ENCODE measurements around the gene CNTNAP2. TPM values are rescaled to one million over a fixed set of nuclear protein-coding genes. Genes with fewer than 3 reads are reported as not detected.

CNTNAP2 gene
- total RNA-seq, 2 experiments from 2014 or later: not detected

DNA sequence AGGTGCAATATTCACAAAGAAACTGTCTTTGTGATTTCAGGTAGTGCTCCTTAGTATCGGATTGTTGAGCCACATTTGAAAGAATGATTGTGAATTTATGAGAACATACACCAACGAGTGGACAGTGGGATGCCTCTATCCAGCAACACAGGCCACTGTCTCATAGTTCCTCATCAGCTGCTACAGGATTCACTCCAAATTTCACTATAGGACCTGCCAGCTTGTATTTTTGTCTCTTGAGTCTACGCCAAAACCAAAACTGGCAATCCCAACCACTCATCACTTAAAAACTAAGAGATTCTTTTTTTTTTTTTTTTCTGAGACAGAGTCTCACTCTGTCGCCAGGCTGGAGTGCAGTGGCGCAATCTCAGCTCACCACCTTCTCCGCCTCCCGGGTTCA lies 964.5 kb downstream of the CNTNAP2 start:
- H3K9me3 Mint-ChIP-seq: no peaks in the 10 kb centered on the region
- H3K4me3 ChIP-seq (ENCODE audit: low read length): no peak overlapping the region
- H3K27ac ChIP-seq (ENCODE audit: low read depth in 1 of 2, low read length in 2 of 2): no peak overlapping the region
- TF ChIP-seq, protein P1, sequence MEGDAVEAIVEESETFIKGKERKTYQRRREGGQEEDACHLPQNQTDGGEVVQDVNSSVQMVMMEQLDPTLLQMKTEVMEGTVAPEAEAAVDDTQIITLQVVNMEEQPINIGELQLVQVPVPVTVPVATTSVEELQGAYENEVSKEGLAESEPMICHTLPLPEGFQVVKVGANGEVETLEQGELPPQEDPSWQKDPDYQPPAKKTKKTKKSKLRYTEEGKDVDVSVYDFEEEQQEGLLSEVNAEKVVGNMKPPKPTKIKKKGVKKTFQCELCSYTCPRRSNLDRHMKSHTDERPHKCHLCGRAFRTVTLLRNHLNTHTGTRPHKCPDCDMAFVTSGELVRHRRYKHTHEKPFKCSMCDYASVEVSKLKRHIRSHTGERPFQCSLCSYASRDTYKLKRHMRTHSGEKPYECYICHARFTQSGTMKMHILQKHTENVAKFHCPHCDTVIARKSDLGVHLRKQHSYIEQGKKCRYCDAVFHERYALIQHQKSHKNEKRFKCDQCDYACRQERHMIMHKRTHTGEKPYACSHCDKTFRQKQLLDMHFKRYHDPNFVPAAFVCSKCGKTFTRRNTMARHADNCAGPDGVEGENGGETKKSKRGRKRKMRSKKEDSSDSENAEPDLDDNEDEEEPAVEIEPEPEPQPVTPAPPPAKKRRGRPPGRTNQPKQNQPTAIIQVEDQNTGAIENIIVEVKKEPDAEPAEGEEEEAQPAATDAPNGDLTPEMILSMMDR (IDR thresholded peaks at IDR 0.05): no peak
- no peak for DNase-seq
- no peaks in the 10 kb centered on the region for H3K4me1 ChIP-seq (ENCODE audit: insufficient read depth, low read length)
- no peaks in the 10 kb centered on the region for H3K27me3 ChIP-seq (ENCODE audit: control insufficient read depth in 1 of 2, insufficient read depth in 2 of 2, low read length in 2 of 2)
- H3K27me3 Mint-ChIP-seq: no peaks in the 10 kb centered on the region
- ChIA-PET POLR2A (no interaction called here), CTCF (no interaction called here)
- H3K27ac Mint-ChIP-seq: no peak overlapping the region
- intact Hi-C loops (cut with DNase I, micrococcal nuclease): no loop called here
- H3K36me3 Mint-ChIP-seq (ENCODE audit: low read depth): no peaks in the 10 kb centered on the region
- peaks cover 0 to 7% of the 10 kb centered on the region in 2 experiments for H3K9me3 ChIP-seq (ENCODE audit: control insufficient read depth in 1 of 2, insufficient read depth in 1 of 2, low read length in 2 of 2)
- ATAC-seq (ENCODE audit: poor library complexity): no peak
- H3K4me3 Mint-ChIP-seq: no peak overlapping the region
- H3K36me3 ChIP-seq (ENCODE audit: insufficient read depth, low read length): no peaks in the 10 kb centered on the region
- no peaks in the 10 kb centered on the region for H3K4me1 Mint-ChIP-seq (ENCODE audit: low read depth)

DNA sequence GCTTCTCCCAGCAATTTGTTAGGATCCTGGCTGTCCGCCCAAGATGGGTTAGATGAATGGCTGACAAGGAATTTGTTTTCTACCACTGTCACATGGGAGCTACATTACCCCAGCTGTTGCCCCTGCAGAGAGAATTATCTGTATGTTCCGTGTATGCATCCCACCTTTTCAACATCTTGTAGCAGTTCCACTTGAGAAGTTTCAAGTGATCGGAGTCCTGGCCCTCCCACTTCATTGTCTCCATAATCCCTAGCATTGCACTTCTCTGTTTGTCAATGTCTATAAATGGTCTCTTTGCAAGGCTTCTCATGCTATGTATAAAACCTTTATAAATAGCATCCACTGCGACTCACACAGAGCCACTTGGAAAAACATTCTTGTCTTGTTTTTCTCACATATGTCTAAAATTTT lies 972.5 kb downstream of the CNTNAP2 start:
- ATAC-seq (ENCODE audit: poor library complexity) (no peak), DNase-seq (no peak)
- H3K9me3 Mint-ChIP-seq: peaks cover 6% of the 10 kb centered on the region
- CTCF ChIA-PET: no interaction called here
- Histone ChIP-seq H3K4me3 (ENCODE audit: low read length) (no peak overlapping the region), H3K9me3 (ENCODE audit: control insufficient read depth in 1 of 2, insufficient read depth in 1 of 2, low read length in 2 of 2) (peaks cover 0 to 19% of the 10 kb centered on the region in 2 experiments), H3K27me3 (ENCODE audit: control insufficient read depth in 1 of 2, insufficient read depth in 2 of 2, low read length in 2 of 2) (no peaks in the 10 kb centered on the region), H3K27ac (ENCODE audit: low read depth in 1 of 2, low read length in 2 of 2) (no peak overlapping the region), H3K4me1 (ENCODE audit: insufficient read depth, low read length) (no peaks in the 10 kb centered on the region), H3K36me3 (ENCODE audit: insufficient read depth, low read length) (no peaks in the 10 kb centered on the region)
- no peak overlapping the region for H3K4me3 Mint-ChIP-seq
- H3K4me1 Mint-ChIP-seq (ENCODE audit: low read depth): no peaks in the 10 kb centered on the region
- POLR2A ChIA-PET: interaction anchor here (0.6 kb wide), 1 partner anchor 8 kb away, joined by 3 read pairs; no protein-coding TSS in a partner anchor
- TF ChIP-seq, protein P1 (IDR thresholded peaks at IDR 0.05): no peak
- H3K36me3 Mint-ChIP-seq (ENCODE audit: low read depth): no peaks in the 10 kb centered on the region
- no peaks in the 10 kb centered on the region for H3K27me3 Mint-ChIP-seq
- H3K27ac Mint-ChIP-seq: no peak overlapping the region
- intact Hi-C loops (cut with DNase I, micrococcal nuclease): no loop called here

DNA sequence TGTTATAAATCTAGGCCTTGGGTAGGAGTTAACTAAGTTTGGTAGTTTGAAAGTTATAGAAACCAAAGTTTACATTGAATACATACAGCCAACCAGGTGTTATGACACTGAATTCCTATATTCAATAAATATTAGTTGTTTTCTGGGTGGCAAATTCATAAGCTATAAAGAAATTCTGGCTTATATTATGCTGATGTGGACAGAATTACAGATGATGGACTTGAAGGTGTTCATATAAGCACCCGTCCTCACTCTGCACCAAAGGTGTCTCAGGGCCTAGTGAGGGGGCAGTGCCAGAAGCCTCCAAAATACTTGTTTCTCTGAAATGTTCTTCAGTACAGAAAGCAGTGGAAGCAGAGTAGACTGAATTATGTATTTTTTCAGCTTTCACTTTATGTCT lies 973.0 kb downstream of the CNTNAP2 start:
- peaks cover 0 to 19% of the 10 kb centered on the region in 2 experiments for H3K9me3 ChIP-seq (ENCODE audit: control insufficient read depth in 1 of 2, insufficient read depth in 1 of 2, low read length in 2 of 2)
- no peaks in the 10 kb centered on the region for H3K36me3 ChIP-seq (ENCODE audit: insufficient read depth, low read length)
- H3K4me3 ChIP-seq (ENCODE audit: low read length): no peak overlapping the region
- no peak overlapping the region for H3K4me3 Mint-ChIP-seq
- ChIA-PET CTCF (no interaction called here), POLR2A (interaction anchor here (0.6 kb wide), 1 partner anchor 8 kb away, joined by 3 read pairs; no protein-coding TSS in a partner anchor)
- H3K4me1 Mint-ChIP-seq (ENCODE audit: low read depth): no peaks in the 10 kb centered on the region
- no peaks in the 10 kb centered on the region for H3K4me1 ChIP-seq (ENCODE audit: insufficient read depth, low read length)
- no peaks in the 10 kb centered on the region for H3K27me3 Mint-ChIP-seq
- DNase-seq (no peak), ATAC-seq (ENCODE audit: poor library complexity) (no peak)
- TF ChIP-seq, protein P1 (IDR thresholded peaks at IDR 0.05): no peak
- peaks cover 6% of the 10 kb centered on the region for H3K9me3 Mint-ChIP-seq
- intact Hi-C loops (cut with DNase I, micrococcal nuclease): no loop called here
- H3K27me3 ChIP-seq (ENCODE audit: control insufficient read depth in 1 of 2, insufficient read depth in 2 of 2, low read length in 2 of 2): no peaks in the 10 kb centered on the region
- no peaks in the 10 kb centered on the region for H3K36me3 Mint-ChIP-seq (ENCODE audit: low read depth)
- H3K27ac Mint-ChIP-seq: no peak overlapping the region
- H3K27ac ChIP-seq (ENCODE audit: low read depth in 1 of 2, low read length in 2 of 2): no peak overlapping the region

Data from CD4-positive, alpha-beta T cell (primary cell).